HCT116 (cell line): ENCODE data around the gene PRKG1.

Experiments used
- EZH2phosphoT487 ChIP-seq: fragments of 200-600 bp; IDR thresholded peaks from 2 replicates; pipeline ENCODE4 v1.6.1; 2018; ENCODE audit warnings: antibody characterized with exemption, borderline replicate concordance
- POLR2A ChIP-seq: IDR thresholded peaks from 2 replicates; pipeline ENCODE4 v1.7.0; 2011; ENCODE audit warnings: borderline replicate concordance; ENCODE audit not compliant: insufficient read depth, insufficient read length; ENCODE audit errors: extremely low read depth
- POLR2AphosphoS5 ChIP-seq: IDR thresholded peaks from 2 replicates; pipeline ENCODE4 v1.6.1; 2011; ENCODE audit warnings: mild to moderate bottlenecking, low read depth, low read length, moderate library complexity
- RAD21 ChIP-seq: IDR thresholded peaks from 2 replicates; pipeline ENCODE4 v1.6.1; 2012; ENCODE audit warnings: low read depth, mild to moderate bottlenecking
- TCF7L2 ChIP-seq: IDR thresholded peaks from 2 replicates; pipeline ENCODE4 v1.7.0; 2011; ENCODE audit warnings: borderline replicate concordance, inconsistent platforms; ENCODE audit not compliant: insufficient read depth, insufficient read length; ENCODE audit errors: extremely low read depth
- ZFX ChIP-seq: fragments of 450-650 bp; IDR thresholded peaks from 2 replicates; pipeline ENCODE4 v1.6.1; 2017
- TF ChIP-seq, protein P1 (sequence below), 3 experiments: fragments of 200-600 bp in 1 of 3; sonication (generic) in 1 of 3; IDR thresholded peaks in 2 of 3; conservative IDR thresholded peaks in 1 of 3; 2 replicates each; pipeline ENCODE4 v1.5.1; 2012 to 2017; ENCODE audit warnings: low read depth in 2 of 3, low read length in 2 of 3, antibody characterized with exemption in 1 of 3, borderline replicate concordance in 1 of 3, control low read depth in 1 of 3, mild to moderate bottlenecking in 1 of 3, mixed read lengths in 1 of 3, mixed run types in 1 of 3, moderate library complexity in 1 of 3; ENCODE audit not compliant: insufficient read depth in 1 of 3
- TF ChIP-seq, protein P2 (sequence below): IDR thresholded peaks from 2 replicates; pipeline ENCODE4 v1.6.1; 2012
- TF ChIP-seq, protein P3 (sequence below): IDR thresholded peaks from 2 replicates; pipeline ENCODE4 v1.6.1; 2011; ENCODE audit warnings: mild to moderate bottlenecking, low read length, moderate library complexity; ENCODE audit not compliant: insufficient replicate concordance; ENCODE audit errors: extremely low read depth

DNA sequence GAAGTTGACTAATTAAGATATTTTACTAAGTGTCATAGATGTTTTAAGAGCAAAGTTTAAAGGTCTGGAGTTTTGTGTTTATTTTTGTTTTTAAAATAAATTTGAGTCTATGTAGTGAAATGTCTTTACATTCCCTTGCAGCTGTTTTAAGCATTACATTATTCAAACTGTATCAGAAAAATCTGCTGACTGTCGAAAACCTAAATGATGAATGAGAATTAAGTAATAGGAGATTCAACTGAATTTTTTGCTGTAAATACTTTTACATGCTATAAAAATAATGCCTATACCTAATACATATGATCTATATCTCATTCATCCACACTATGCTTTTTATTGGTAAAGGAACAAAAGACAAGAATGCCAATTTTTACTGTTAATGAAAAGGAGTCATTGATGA, 397.9 kb downstream of the PRKG1 start:
- TF ChIP-seq, protein P1, sequence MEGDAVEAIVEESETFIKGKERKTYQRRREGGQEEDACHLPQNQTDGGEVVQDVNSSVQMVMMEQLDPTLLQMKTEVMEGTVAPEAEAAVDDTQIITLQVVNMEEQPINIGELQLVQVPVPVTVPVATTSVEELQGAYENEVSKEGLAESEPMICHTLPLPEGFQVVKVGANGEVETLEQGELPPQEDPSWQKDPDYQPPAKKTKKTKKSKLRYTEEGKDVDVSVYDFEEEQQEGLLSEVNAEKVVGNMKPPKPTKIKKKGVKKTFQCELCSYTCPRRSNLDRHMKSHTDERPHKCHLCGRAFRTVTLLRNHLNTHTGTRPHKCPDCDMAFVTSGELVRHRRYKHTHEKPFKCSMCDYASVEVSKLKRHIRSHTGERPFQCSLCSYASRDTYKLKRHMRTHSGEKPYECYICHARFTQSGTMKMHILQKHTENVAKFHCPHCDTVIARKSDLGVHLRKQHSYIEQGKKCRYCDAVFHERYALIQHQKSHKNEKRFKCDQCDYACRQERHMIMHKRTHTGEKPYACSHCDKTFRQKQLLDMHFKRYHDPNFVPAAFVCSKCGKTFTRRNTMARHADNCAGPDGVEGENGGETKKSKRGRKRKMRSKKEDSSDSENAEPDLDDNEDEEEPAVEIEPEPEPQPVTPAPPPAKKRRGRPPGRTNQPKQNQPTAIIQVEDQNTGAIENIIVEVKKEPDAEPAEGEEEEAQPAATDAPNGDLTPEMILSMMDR (IDR thresholded peaks at IDR 0.05 in 2 of 3, conservative IDR thresholded peaks at IDR 0.05 in 1 of 3; ENCODE audit: borderline replicate concordance in 1 of 3, insufficient read depth in 1 of 3, low read depth in 2 of 3, low read length in 2 of 3) = no peak
- TF ChIP-seq POLR2A = no peak
- TF ChIP-seq, protein P2, sequence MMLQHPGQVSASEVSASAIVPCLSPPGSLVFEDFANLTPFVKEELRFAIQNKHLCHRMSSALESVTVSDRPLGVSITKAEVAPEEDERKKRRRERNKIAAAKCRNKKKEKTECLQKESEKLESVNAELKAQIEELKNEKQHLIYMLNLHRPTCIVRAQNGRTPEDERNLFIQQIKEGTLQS = no peak
- TF ChIP-seq TCF7L2 = no peak
- TF ChIP-seq ZFX = no peak
- TF ChIP-seq RAD21 = no peak
- no peak for TF ChIP-seq POLR2AphosphoS5
- no peak for TF ChIP-seq EZH2phosphoT487
- TF ChIP-seq, protein P3, sequence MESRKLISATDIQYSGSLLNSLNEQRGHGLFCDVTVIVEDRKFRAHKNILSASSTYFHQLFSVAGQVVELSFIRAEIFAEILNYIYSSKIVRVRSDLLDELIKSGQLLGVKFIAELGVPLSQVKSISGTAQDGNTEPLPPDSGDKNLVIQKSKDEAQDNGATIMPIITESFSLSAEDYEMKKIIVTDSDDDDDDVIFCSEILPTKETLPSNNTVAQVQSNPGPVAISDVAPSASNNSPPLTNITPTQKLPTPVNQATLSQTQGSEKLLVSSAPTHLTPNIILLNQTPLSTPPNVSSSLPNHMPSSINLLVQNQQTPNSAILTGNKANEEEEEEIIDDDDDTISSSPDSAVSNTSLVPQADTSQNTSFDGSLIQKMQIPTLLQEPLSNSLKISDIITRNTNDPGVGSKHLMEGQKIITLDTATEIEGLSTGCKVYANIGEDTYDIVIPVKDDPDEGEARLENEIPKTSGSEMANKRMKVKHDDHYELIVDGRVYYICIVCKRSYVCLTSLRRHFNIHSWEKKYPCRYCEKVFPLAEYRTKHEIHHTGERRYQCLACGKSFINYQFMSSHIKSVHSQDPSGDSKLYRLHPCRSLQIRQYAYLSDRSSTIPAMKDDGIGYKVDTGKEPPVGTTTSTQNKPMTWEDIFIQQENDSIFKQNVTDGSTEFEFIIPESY = no peak
